K562 (cell line): ENCODE measurements around the gene NT5C1A. TPM values are rescaled to one million over a fixed set of nuclear protein-coding genes. Genes with fewer than 3 reads are reported as not detected.

Experiments
- ATAC-seq: fragments of 200-7000 bp; cut with Tn5 transposase; 3 replicates; pipeline ENCODE4 v1.9.1; 2020; ENCODE audit warnings: moderate library complexity
- BruUV-seq: library from RNA; stranded (reverse); fragments of 400-500 nt; replicated peaks from 2 replicates; lab custom pipeline; 2021; lab: Mats Ljungman, UMichigan
- CTCF ChIA-PET: fragments of 300-600 bp; formaldehyde crosslinking; extraction: SDS; loops from one replicate; lab custom pipeline; 2021; ENCODE audit warnings: low intra/inter-chr PET ratio; lab: Yijun Ruan, JAX
- POLR2A ChIA-PET: fragments of 300-600, 350-650 bp; sonication (Branson Sonifier 250); formaldehyde crosslinking; extraction: SDS; loops from one replicate; lab custom pipeline; 2021; ENCODE audit warnings: antibody characterized with exemption, inconsistent platforms; lab: Yijun Ruan, JAX
- DNase-seq, 4 experiments: peaks; one replicate each; pipeline versions ENCODE4 v3.0.0 to v3.0.0-alpha.2; 2011 to 2018; ENCODE audit warnings: low spot score in 3 of 4, mixed read lengths in 3 of 4; ENCODE audit errors: extremely low read depth in 1 of 4
- FAIRE-seq: peaks from 2 replicates; lab custom pipeline; 2011; peaks lifted over from hg19 to GRCh38; lab: Jason Lieb, UNC
- H2AFZ ChIP-seq: 2 replicates; pipeline ENCODE4 v1.6.0; 2011; ENCODE audit warnings: low read depth, low read length, control low read depth, inconsistent platforms
- H3K27ac ChIP-seq: fragments of 200-600 bp; 3 replicates; pipeline ENCODE4 v1.8.0; 2011; ENCODE audit warnings: low read depth, mild to moderate bottlenecking, control low read depth, inconsistent platforms, low read length, moderate library complexity, mixed read lengths; ENCODE audit errors: extremely low read depth
- H3K27me3 ChIP-seq, 2 experiments: fragments of 300-600 bp in 1 of 2; 2 replicates in 1 of 2; 3 replicates in 1 of 2; pipeline versions ENCODE4 v1.6.0 to v1.8.0; 2011; ENCODE audit warnings: inconsistent platforms in 2 of 2, low read length in 2 of 2, mild to moderate bottlenecking in 1 of 2, mixed read lengths in 1 of 2, moderate library complexity in 1 of 2; ENCODE audit not compliant: control insufficient read depth in 2 of 2, insufficient read depth in 2 of 2
- H3K36me3 ChIP-seq: fragments of 300-600 bp; 3 replicates; pipeline ENCODE4 v1.8.0; 2011; ENCODE audit warnings: mild to moderate bottlenecking, low read length, inconsistent platforms; ENCODE audit not compliant: control insufficient read depth, insufficient read depth
- H3K4me1 ChIP-seq, 2 experiments: fragments of 200-600 bp in 1 of 2; replicated peaks in 1 of 2; 2 replicates in 1 of 2; 3 replicates in 1 of 2; pipeline versions ENCODE4 v1.5.1 to v1.8.0; 2011; ENCODE audit warnings: inconsistent platforms in 2 of 2, low read length in 2 of 2, mild to moderate bottlenecking in 1 of 2, mixed read lengths in 1 of 2, moderate library complexity in 1 of 2; ENCODE audit not compliant: control insufficient read depth in 2 of 2, insufficient read depth in 2 of 2
- H3K4me2 ChIP-seq: 2 replicates; pipeline ENCODE4 v1.6.1; 2011; ENCODE audit warnings: low read length, control low read depth, inconsistent platforms, mixed read lengths; ENCODE audit not compliant: insufficient read depth
- H3K4me3 ChIP-seq: fragments of 200-600 bp; sonication (generic), shearing (Covaris generic); 2 replicates; pipeline ENCODE4 v1.5.1; 2016; ENCODE audit warnings: control low read depth, inconsistent platforms
- H3K79me2 ChIP-seq: fragments of 200-600 bp; 3 replicates; pipeline ENCODE4 v1.8.0; 2011; ENCODE audit warnings: low read length, inconsistent platforms; ENCODE audit not compliant: control insufficient read depth, insufficient read depth
- H3K9ac ChIP-seq, 2 experiments: 2 replicates each; pipeline versions ENCODE4 v1.6.0 to v1.6.1; 2011; ENCODE audit warnings: low read depth in 2 of 2, low read length in 2 of 2, control low read depth in 1 of 2, inconsistent platforms in 1 of 2, mild to moderate bottlenecking in 1 of 2, mixed read lengths in 1 of 2; ENCODE audit not compliant: insufficient read depth in 1 of 2
- H3K9me1 ChIP-seq: one replicate; pipeline ENCODE4 v1.6.0; 2011; ENCODE audit warnings: inconsistent platforms, mild to moderate bottlenecking, low read length, moderate library complexity; ENCODE audit not compliant: control insufficient read depth, insufficient read depth
- H3K9me3 ChIP-seq: replicated peaks from 2 replicates; pipeline ENCODE4 v1.5.1; 2011; ENCODE audit warnings: low read depth, low read length, inconsistent platforms; ENCODE audit not compliant: control insufficient read depth, insufficient read depth
- H4K20me1 ChIP-seq: replicated peaks from 2 replicates; pipeline ENCODE4 v1.6.1; 2011; ENCODE audit warnings: low read length, inconsistent platforms, mixed read lengths; ENCODE audit not compliant: control insufficient read depth, insufficient read depth
- BCOR ChIP-seq: fragments of 450-650 bp; IDR thresholded peaks from 2 replicates; pipeline ENCODE4 v1.6.1; 2016
- DLX4 ChIP-seq: fragments of 250-450 bp; sonication (Bioruptor Pico); IDR thresholded peaks from 2 replicates; pipeline ENCODE4 v1.6.1; 2021; ENCODE audit warnings: mild to moderate bottlenecking
- EP300 ChIP-seq: IDR thresholded peaks from 2 replicates; pipeline ENCODE4 v1.6.1; 2012; ENCODE audit warnings: low read length, improper control_type of control experiment
- ILF3 ChIP-seq: fragments of 450-650 bp; IDR thresholded peaks from 2 replicates; pipeline ENCODE4 v1.6.1; 2018; ENCODE audit warnings: antibody characterized with exemption, mild to moderate bottlenecking, moderate library complexity, borderline replicate concordance
- KDM5B ChIP-seq: fragments of 200-600 bp; sonication (generic); IDR thresholded peaks from 2 replicates; pipeline ENCODE4 v1.6.1; 2012; ENCODE audit warnings: low read depth, mild to moderate bottlenecking, moderate library complexity, low read length, control low read depth, inconsistent platforms; ENCODE audit not compliant: insufficient replicate concordance
- LCOR ChIP-seq: sonication (generic); formaldehyde crosslinking; IDR thresholded peaks from 2 replicates; pipeline ENCODE4 v1.8.0; 2022; ENCODE audit warnings: mild to moderate bottlenecking, missing genetic modification reagents
- MED1 ChIP-seq: sonication (generic); formaldehyde crosslinking; IDR thresholded peaks from 2 replicates; pipeline ENCODE4 v1.8.1; 2023; ENCODE audit warnings: missing genetic modification reagents, borderline replicate concordance
- MEF2A ChIP-seq: IDR thresholded peaks from 2 replicates; pipeline ENCODE4 v1.6.1; 2011; ENCODE audit warnings: low read depth, mild to moderate bottlenecking, low read length, moderate library complexity; ENCODE audit not compliant: control insufficient read depth
- PURB ChIP-seq: sonication (generic); formaldehyde crosslinking; IDR thresholded peaks from 2 replicates; pipeline ENCODE4 v1.9.0; 2021; ENCODE audit warnings: low read depth, mild to moderate bottlenecking, missing genetic modification reagents
- TCF3 ChIP-seq: sonication (generic); formaldehyde crosslinking; IDR thresholded peaks from 2 replicates; pipeline ENCODE4 v1.4.0; 2020; ENCODE audit warnings: mild to moderate bottlenecking, missing genetic modification reagents
- ZKSCAN3 ChIP-seq: fragments of 250-450 bp; sonication (Bioruptor Pico); IDR thresholded peaks from 2 replicates; pipeline ENCODE4 v1.4.0; 2020
- ZNF121 ChIP-seq: sonication (generic); formaldehyde crosslinking; conservative IDR thresholded peaks from 2 replicates; pipeline ENCODE4 v1.8.0; 2022; ENCODE audit warnings: missing genetic modification reagents
- ZNF232 ChIP-seq: sonication (generic); formaldehyde crosslinking; IDR thresholded peaks from 2 replicates; pipeline ENCODE4 v1.8.0; 2022; ENCODE audit warnings: mild to moderate bottlenecking, missing genetic modification reagents
- WGBS: fragments of 100-300 bp; shearing (Covaris generic); methylation state at CpG from one replicate; pipeline ENCODE4 v1.1.6; 2016; ENCODE audit warnings: low coverage, mixed read lengths; ENCODE audit not compliant: insufficient coverage; ENCODE audit errors: missing lambda C conversion rate; 5-methylcytosine and 5-hydroxymethylcytosine counted together
- in situ Hi-C: fragments of 300-500 bp; cut with MboI; formaldehyde crosslinking; loops from 4 replicates; pipeline ENCODE4 v1.15.0; 2018; ENCODE audit warnings: inconsistent platforms, mixed read lengths
- intact Hi-C: fragments of 100-400 bp; cut with micrococcal nuclease; formaldehyde crosslinking; loops from 2 replicates; pipeline ENCODE4 v1.14.2; 2022
- polyA plus RNA-seq, 8 experiments: library from polyadenylated mRNA; depleted of rRNA in 4 of 8; stranded (reverse) in 5 of 8; unstranded in 3 of 8; fragments of >200 nt; fragmentation: Nextera tagmentation in 2 of 8; fragmentation: Illumina TruSeq in 1 of 8; extraction: Ambion mirVana in 2 of 8; extraction: Trizol in 1 of 8; gene quantifications; 2 replicates each; pipeline versions ENCODE4 v1.2.1 to v1.2.3, GENCODE V29; 2011 to 2014; ENCODE audit warnings: inconsistent platforms in 1 of 8, missing spikeins in 1 of 8
- total RNA-seq, 7 experiments: library from RNA; depleted of rRNA in 6 of 7; stranded (reverse); fragments of >200 nt in 6 of 7; fragmentation: Illumina TruSeq in 2 of 7; extraction: Trizol in 2 of 7; gene quantifications; 2 replicates each; pipeline versions ENCODE4 v1.2.1 to v1.2.3, GENCODE V29; 2011 to 2021; ENCODE audit warnings: low replicate concordance in 1 of 7

Gene NT5C1A
- total and polyA plus RNA-seq, 9 of the 15 experiments (the other 6 are each of a cell fraction or from before 2014, with no cell fraction given), result not detected

- TF ChIP-seq ZNF121 (CRISPR knock-in tag) (no peak), DLX4 (CRISPR knock-in tag) (no peak), EP300 (no peak)
These were observed 19.4 kb downstream of the NT5C1A start (continued) for GRCh38 chr1:39652554-39652953.

GRCh38 chr1:39652105-39652504 is 19.8 kb downstream of the NT5C1A start:
- Histone ChIP-seq H3K4me2 (no peak overlapping the region), H3K4me3 (no peak overlapping the region), H3K4me1 (peaks cover 3% of the 10 kb centered on the region in 2 experiments; a peak in 1 of 5 replicates), H3K79me2 (no peaks in the 10 kb centered on the region), H4K20me1 (no peaks in the 10 kb centered on the region), H3K27ac (no peak overlapping the region), H3K27me3 (peaks cover 9 to 32% of the 10 kb centered on the region in 2 experiments; a peak in 4 of 5 replicates), H3K9me1 (no peaks in the 10 kb centered on the region), H2AFZ (no peak overlapping the region), H3K9ac (no peak overlapping the region), H3K36me3 (no peaks in the 10 kb centered on the region), H3K9me3 (no peaks in the 10 kb centered on the region)
- no peak for DNase-seq
- CTCF ChIA-PET, result interaction anchor here (4.1 kb wide), 1 partner anchor 46 kb away, joined by 37 read pairs; no protein-coding TSS in a partner anchor
- TF ChIP-seq LCOR (CRISPR knock-in tag) (no peak), PURB (CRISPR knock-in tag) (no peak), MED1 (CRISPR knock-in tag) (no peak), ZKSCAN3 (no peak), ZNF232 (CRISPR knock-in tag) (no peak), ILF3 (no peak), BCOR (no peak), KDM5B (no peak), TCF3 (CRISPR knock-in tag) (no peak), MEF2A (no peak)
- 19% methylated on average over 6 of the region's 6 CpGs for WGBS
- POLR2A ChIA-PET, result no interaction called here
- FAIRE-seq, result no peak
- BruUV-seq, result no TSS peak
- intact Hi-C loops (no loop called here), in situ Hi-C loops (no loop called here)
- ATAC-seq, result no peak
